ENCODE data around the gene LBHD1.
A peak's percentile ranks its signal among the peaks of the same experiment; 100 is the strongest.
"Not testable (repeated sequence)": the region's sequence is repeated elsewhere in the genome, so short reads cannot be mapped to it uniquely, and the experiment has no call there.

Gene LBHD1

GRCh38 chr11:62671608-62672389 is at the start of gene LBHD1, which contains the start of gene UQCC3:
LBHD1 (minus strand) TSS chr11:62672267; CDS start chr11:62670031, 2,236 bp downstream.
UQCC3 (plus strand) TSS chr11:62671673; CDS start chr11:62671746, 73 bp downstream.
- DNase-seq = peak; percentile 69 to 89

- no peak for DNase-seq
Observed at GRCh38 chr11:62719302-62719978, 47.4 kb upstream of the LBHD1 start.

- no peak for DNase-seq
Observed at GRCh38 chr11:62716816-62717215, 44.7 kb upstream of the LBHD1 start.

- DNase-seq = no peak
Observed at GRCh38 chr11:62716206-62716605, 44.1 kb upstream of the LBHD1 start.

GRCh38 chr11:62715150-62716130 is 43.4 kb upstream of the LBHD1 start:
- DNase-seq = no peak

DNA sequence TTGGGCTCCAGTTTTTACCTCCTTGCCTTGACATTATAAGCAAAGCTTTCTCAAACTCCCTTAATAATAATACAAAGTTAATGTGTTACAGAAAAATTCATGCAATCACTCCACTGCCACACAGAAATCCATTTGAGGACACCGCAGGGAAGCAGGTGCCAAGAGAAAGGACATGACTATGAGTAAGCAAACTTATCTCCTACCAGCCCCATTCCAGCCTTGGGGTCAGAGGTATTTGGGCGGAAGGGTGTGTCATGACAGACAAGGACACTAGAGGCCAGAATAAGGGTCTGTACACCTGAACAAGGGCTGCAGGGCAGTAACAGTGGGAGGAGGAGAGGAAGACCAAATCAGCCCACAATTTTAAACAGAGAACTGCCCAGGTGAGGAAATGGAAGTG is 41.3 kb upstream of the LBHD1 start:
- DNase-seq = no peak

GRCh38 chr11:62712861-62713260 is 40.8 kb upstream of the LBHD1 start:
- no peak for DNase-seq

GRCh38 chr11:62712276-62712812 is 40.3 kb upstream of the LBHD1 start:
- no peak for DNase-seq

- DNase-seq = no peak
Observed at GRCh38 chr11:62710001-62710345, 37.9 kb upstream of the LBHD1 start.

GRCh38 chr11:62709247-62710000 is 37.4 kb upstream of the LBHD1 start:
- DNase-seq = no peak

GRCh38 chr11:62708793-62709192 is 36.7 kb upstream of the LBHD1 start:
- no peak for DNase-seq

GRCh38 chr11:62708392-62708791 is 36.3 kb upstream of the LBHD1 start:
- no peak for DNase-seq

- DNase-seq = no peak
Observed at GRCh38 chr11:62707277-62707861, 35.3 kb upstream of the LBHD1 start, which contains the start of the genes BSCL2 and GNG3. BSCL2 (minus strand) TSS chr11:62707424; CDS start chr11:62707195, 229 bp downstream. GNG3 (plus strand) TSS chr11:62707676; CDS start chr11:62708296, 620 bp downstream.

DNA sequence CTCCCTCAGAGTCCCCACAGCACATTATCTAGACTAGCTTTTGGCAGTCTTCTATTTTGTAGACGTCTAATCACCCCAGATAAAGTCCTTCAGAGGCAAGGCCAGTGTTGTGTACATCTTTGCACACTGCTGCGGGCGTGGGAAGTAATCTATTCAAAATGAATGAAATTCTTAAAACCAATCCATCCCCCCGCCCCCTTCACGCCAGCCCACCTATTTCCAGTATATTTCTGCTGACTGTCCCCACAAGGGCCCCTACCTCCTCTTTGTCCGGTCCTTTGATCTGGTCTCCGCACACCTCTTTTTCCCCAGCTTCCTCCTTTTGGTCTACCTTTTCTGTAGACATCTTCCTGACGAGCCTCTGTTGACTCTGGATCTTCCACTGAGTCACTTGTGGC is 34.8 kb upstream of the LBHD1 start:
- DNase-seq = no peak

GRCh38 chr11:62705880-62706849 is 34.1 kb upstream of the LBHD1 start:
- peak; percentile 94 to 98 for DNase-seq

GRCh38 chr11:62705413-62705812 is 33.3 kb upstream of the LBHD1 start:
- DNase-seq = no peak

GRCh38 chr11:62703921-62704320 is 31.9 kb upstream of the LBHD1 start:
- not testable (repeated sequence) for DNase-seq

- no peak for DNase-seq
Observed at GRCh38 chr11:62702246-62702645, 30.2 kb upstream of the LBHD1 start.

DNA sequence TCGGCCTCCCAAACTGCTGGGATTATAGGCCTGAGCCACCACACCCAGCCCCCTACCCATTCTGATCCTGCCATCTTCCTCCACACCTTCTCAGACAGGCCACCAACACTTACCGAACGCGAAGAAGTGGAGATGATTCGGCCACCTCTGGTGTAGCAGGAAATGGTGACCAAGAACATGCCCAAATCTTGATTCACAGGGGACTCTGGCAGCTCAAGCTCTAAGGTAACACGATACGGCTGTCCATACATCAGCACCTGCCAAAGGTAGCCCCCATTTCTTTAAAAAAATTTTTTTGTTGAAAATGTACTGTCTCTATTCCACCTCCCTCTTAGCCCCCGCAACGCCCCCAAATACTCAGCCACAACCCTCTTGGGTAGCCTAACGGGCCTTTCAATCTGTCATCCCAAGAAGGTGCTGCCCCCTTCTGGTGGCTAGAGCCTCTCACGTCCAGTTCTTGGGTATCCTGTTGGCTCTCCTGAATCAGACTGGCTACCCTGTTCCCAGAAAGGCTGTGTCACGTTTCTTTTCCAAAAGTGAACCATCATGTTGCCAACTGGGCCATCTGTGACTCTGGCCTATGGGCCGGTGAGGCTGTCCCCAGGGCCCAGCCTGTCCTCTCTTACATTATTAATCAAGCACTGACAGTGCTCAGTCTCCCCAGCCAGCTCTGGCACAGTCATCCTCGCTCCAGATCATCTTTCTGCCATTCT is 22.5 kb upstream of the LBHD1 start:
- peak; percentile 48 to 78 for DNase-seq
